GM12801 (cell line): ENCODE measurements around the gene EAPP.

Experiments used
- CTCF ChIP-seq: IDR thresholded peaks from one replicate; pipeline ENCODE4 v1.5.1; 2011; ENCODE audit warnings: control low read depth; ENCODE audit not compliant: insufficient read length; ENCODE audit errors: extremely low read depth

The EAPP gene

GRCh38 chr14:34539407-34540180 is at the start of gene EAPP:
Gene EAPP, minus strand, starts transcription at chr14:34539701. Its CDS starts 73 bp downstream, at chr14:34539628.
- no peak for TF ChIP-seq CTCF

GRCh38 chr14:34583525-34583924 is 44.0 kb upstream of the EAPP start:
- TF ChIP-seq CTCF = no peak

GRCh38 chr14:34582117-34582680 is 42.7 kb upstream of the EAPP start:
- TF ChIP-seq CTCF = no peak

GRCh38 chr14:34580381-34580780 is 40.9 kb upstream of the EAPP start:
- TF ChIP-seq CTCF = no peak

GRCh38 chr14:34571771-34572170 is 32.3 kb upstream of the EAPP start:
- TF ChIP-seq CTCF = no peak

GRCh38 chr14:34569750-34570149 is 30.2 kb upstream of the EAPP start:
- TF ChIP-seq CTCF = no peak

GRCh38 chr14:34568803-34569202 is 29.3 kb upstream of the EAPP start:
- TF ChIP-seq CTCF = no peak
